GM21515 (cell line): Measurements from ENCODE around the gene LRRTM3.

Source experiments
- ATAC-seq: cut with Tn5 transposase; IDR thresholded peaks from one replicate; pipeline ENCODE4 v1.9.1; 2021; ENCODE audit not compliant: unreplicated experiment

Gene LRRTM3

DNA sequence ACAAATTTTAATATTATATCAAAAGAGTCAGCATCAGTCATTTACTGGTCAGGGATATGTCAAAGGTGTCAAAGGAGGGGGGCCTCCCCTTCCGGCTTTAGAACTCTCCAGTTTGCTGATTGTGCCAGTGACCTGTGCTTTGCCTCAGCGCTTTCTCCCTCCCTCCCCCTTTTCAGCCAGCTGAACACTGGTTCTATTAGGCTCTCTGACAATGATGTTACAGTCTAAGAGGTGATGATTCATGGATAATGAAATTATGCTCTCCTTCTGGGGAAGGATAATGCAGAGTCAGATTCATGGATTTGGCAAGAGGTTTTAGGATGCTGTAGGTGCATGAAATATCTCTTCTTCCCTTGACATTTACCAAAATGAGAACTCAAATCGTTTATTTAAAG is 6.1 kb downstream of the LRRTM3 start:
- no peak for ATAC-seq

DNA sequence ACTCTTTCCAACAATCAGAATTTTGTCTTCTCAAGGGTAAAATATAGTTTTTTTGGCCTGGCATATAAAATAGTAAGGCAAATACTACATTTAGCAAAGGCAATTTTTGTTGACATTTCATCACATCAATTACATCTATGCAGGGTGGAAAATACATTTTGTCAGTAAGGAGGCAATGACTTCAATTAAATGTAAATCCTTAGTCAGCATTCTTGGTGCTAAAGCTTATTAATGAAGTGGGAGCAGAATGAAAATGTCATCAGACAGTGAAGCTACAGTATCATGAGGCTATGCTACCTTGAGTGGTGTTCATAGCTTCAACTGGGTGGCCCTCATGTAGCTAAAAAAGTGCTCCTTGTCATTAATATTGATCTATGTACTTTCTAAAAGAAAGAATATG is 8.9 kb downstream of the LRRTM3 start:
- ATAC-seq, result no peak

DNA sequence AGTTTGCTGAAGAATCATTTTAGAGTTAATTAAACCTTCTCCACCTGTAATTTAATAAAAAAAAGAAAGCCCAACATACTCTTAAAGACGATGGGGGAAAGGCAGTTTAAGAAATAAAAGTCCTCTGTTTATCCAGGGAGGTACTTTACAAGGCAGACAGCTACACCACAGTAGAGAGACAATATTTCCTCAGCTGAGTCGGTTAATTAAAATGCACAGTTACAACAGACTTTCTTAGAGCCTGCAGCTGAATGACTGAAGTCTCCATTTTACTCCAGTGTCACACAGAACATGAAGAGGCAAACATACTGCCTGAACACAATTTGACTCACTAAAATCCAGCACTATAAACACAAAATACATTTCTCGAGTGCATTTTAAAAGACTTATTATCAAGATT is 15.1 kb downstream of the LRRTM3 start:
- ATAC-seq, result no peak

DNA sequence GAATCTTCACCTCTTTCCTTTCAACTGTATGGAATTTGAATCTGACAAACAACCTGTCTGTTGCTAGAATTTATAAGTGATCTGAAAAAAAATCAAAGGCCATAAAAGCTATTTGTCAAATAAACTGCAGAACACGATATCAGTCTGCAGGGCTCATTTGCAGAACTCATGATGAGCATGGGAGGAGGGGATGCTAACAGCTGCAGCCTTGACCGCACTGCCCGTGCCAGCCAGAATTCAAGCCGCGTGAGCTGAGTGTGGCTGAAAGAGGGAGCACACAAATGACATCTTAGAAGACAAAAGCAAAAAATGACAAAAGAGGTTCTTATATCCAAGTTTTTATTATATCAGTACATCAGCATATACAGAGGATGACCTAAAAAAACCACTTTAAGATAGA is 15.7 kb downstream of the LRRTM3 start:
- no peak for ATAC-seq

DNA sequence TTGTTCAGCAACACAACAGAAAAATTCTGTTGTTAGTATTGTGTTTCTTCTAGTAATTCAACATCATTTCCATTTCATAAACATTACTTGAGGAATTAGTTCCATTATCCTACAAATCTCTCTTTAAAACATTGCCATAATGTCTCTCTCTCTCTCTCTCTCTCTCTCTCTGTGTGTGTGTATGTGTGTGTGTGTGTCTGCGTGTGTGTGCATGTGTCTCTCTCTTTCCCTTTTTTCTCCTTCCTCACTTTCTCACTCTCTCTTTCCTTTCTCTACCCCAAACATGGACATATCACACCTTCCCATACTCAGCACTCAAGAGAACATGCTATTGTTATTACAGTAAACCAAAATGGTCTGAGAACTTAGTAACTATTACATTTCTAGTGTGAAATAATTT is 16.6 kb downstream of the LRRTM3 start:
- no peak for ATAC-seq

DNA sequence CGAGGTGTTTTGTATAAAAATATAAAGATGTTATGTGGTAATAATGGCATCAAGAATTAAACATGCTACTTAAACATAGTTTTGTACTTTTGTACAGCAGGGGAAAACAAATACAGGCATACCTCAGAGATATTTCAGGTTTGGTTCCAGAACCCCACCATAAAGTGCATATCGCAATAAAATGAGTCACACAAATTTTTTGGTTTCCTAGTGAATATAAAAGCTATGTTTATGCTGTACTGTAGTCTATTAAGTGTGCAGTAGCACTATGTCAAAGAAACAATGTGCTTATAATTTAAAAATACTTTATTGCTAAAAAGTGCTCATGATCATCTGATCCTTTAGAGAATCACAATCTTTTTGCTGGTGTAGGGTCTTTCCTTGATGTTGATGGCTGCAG is 17.8 kb downstream of the LRRTM3 start:
- no peak for ATAC-seq

DNA sequence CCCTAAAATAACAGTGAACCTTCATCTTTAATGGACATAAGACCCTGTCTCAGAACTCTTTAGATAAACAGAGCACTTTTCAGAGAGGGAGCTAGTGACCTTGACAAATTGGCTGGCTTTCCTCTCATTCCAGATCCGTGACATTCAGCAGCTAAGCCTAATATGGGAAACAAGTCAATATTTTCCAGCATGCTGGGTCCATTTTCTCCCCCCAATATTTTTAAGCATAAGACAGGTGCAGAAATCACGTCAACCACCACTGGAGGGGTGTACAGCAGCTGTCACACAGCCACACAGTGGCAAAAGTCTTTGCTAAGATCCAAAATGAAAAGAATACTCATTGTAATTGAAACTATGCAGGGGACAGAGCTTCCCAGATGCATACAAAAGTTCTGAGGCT is 26.1 kb downstream of the LRRTM3 start:
- no peak for ATAC-seq

DNA sequence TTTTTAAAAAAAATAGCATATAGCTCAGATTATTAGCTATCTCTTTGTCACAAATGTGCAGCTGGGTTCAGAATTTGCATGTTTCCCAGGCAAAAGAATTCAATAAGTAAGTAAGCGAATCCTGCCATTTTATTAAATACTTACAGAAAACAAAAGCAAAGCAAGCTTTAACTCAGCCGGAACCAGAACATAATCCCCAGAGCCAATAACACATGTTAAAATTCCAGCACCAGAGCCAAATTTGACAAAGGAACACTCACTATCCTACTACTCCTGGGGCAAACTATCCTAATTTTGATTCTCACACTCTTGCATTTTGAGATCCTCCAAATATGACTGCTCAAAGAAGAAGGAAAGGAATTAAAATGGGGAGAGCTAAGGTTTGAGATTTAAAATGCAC is 32.6 kb downstream of the LRRTM3 start:
- ATAC-seq, result no peak

DNA sequence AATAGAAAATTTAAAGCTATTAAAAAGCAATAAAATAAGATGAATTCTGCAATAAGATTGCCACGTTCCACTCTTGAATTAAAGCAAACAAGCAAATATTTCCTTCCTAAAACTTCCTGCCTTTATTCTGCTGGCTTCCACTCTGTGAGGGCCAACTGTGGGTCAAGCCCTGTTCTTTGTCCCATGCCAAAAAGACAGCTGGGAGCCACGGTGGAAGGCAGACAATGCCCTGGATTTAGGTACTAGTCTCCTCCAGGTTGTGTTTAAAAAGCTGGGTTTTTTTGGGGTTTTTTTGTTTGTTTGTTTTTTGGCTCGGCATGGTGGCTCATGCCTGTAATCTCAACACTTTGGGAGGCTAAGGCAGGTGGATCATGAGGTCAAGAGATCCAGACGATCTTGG is 39.1 kb downstream of the LRRTM3 start:
- ATAC-seq, result no peak

DNA sequence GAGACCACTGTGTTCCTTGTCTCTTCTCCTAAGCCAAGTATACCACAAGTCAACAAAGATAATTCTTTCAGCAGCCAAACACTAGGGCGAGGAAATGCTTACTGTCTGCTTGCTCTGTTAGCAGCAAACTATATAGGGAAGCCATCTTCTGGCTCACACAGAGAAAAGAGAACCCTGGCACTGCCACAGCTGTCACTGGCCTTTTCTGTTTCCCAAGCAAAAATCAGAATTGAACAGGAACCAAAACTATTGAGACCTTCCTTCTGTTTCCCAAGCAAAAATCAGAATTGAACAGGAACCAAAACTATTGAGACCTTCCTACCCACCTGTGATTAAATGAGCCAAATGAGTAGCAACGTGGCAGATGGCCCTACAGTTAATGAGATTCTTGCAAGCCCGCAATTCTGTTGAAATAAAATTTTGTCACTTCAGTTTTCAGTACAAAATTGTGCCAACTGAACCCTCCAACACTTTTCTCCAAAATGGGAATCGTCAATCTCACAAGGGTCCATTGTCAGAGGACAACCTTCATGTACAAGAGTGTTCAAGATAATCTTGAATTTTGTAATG is 54.5 kb downstream of the LRRTM3 start:
- no peak for ATAC-seq

DNA sequence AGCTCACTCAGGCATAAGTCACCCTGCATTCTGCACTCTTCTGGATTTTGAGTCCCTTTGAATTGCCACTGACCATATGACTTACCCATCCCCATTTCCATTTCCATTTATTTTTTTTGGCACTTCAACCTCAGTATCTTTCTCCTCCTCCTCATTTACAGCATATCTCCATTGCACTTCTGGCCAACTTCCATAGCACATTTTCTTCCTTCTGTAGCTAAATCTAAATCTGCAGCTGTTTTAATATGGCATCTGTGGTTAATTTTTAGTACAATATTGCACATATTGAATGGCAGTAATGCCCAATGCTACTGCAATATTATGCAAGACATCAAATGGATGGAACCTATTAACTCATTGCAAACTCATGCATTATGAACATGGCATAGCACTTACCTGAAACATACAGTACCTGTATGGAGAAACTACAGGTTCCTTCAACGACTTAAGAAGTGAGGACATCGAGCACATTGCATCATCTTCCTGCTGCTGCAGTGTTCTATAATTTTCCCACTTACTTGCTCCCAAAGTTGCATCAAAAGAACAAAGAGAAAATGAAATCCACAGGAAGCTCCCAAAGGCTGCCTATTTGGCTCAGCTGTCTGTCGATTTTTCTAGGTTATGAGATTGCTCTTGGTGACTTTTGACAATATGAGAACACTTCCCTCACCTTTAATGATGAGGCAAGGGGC is 55.7 kb downstream of the LRRTM3 start:
- ATAC-seq, result no peak

DNA sequence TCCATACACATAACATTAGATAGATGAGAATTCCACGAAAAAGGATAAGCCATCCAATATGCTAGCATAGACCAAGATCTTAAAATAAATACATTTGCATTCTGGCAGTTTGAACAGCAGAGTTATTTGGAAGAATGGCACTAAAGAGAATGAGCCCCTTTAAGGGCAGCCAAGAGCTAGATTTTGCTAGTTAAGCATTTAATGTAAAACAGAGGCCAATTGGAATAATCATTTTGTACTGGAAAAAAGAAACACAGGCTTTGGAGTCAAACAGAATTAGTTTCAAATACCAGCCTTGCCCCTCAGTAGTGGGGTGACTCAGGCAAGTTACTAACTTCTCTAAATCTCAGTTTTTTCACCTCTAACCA is 56.2 kb downstream of the LRRTM3 start:
- ATAC-seq, result no peak

DNA sequence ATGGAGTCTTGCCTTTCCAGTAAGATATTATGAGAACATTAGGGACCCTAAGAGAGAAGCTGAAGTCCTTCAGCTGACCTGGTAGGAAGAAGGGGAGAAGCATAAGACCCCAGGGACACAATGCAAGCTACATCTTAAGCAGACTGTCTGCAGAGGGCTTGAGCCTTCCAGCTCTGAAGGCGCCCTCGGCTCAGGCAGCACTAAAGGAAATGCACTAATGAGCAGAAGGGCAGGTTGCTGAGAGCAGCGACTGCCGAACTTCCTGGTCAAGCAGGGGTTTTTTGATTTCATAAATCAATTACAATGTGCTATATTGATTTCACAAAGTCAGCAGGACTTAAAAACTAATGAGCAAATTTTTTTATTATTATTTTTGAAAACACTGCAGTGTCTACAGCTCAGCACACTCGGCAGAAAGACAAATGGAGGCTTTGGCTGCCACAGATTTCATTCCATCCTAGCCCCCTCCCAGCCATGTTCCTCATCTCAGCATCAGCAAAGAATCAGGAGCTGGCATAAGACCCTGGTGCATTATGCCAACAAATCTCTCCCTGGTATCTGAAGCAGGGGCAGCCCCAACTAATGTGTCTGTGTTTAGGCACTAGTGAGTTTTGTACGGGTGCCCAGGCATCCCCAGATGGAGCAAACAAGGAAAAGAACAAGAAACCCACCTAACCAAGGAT is 57.1 kb downstream of the LRRTM3 start:
- ATAC-seq, result no peak

DNA sequence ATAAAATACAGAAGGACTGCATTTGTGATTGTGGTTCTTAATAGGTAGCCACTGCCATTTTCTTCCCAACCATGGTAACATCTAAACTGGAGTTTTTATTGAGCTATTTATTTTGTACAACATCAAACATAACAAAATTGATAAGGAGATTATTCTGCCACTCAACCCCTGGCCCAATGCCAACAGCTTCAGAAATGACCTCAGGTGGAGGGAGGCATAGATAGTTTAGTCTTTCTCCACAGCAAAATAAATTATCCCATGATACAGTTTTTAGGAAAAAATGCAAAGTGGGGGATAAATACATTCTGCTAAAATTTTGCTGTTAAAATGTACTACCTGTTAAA is 57.6 kb downstream of the LRRTM3 start:
- no peak for ATAC-seq

DNA sequence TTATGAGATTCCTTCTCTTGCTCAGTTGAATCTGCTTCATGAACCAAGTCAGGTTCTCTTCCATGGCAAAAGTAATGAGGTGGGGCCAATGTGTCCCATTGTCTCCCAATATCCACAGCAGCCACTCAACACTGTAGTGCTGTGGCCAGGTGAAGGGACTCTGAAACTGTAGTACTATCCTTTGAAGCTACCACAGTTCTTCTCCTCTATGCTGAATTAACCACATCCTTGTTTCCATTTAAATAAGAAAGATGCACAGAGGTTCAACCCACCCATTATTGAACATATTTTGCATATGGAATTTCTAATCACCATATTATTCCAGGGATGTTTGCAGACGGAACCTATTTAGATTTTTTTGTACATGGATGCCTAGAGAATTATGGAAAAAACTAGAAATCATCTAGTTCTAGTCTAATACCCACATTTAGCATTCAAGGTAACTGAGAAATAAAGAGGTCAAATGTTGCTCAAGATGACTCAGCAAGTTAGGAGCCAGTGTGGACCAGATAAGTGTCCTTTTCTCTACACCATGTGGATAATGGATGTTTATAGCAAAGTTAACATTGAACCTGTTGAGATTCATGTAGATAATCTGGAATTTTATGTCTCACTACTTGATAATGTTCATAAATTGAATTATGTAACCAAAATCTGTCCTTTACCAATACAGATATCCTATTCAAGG is 64.5 kb downstream of the LRRTM3 start:
- ATAC-seq, result no peak

DNA sequence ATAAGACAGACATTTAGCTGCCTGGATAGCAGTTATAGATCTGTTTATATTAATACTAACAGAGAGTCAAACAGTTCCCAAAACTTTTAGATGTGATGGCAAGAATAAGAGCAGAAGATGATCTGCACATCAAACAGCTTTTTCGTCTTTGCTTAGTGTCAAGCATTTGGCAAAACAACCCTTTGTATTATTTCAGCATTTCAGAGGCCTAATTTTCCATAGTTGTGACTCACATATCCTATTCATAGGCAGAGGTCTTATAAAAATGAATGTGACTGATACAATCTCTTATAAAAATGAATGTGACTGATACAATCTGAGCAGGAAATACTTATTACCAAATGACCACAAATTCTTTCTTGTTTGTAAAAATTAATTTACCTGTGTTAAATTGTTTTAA is 71.2 kb downstream of the LRRTM3 start:
- no peak for ATAC-seq

DNA sequence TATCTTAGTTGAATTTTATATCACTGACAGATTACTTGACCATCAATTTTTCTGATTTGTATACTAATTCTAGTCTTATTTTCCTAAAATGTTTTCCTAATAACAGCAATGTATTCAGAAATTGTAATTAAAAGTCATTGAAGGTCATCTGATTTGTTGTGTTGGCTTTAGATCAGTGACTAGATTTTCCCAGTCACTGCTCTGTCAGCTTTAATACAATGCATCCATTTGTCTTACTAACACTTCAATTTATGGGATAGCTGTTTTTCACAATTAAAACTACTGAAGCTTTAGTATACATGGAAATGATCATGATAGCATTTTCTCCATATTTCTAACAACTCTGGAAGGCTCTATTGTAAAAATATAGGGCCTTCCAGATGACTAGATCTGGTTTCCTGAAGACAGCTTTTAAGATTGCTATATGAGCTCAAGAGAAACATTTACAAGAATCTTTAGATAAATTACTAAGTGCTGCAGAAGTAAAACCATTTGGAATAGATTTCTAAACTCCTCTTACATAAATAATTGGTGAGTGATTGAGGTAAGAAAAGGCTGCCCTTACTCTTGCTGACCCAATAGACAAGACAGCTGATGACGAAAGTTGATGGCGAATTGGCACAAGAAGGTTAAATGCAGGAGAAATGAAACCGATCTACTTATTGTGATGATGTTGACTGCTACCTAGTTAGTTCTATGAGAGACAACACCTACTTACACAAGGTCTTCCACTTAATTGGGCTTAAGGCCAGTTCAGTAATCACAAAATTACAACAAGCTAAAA is 74.1 kb downstream of the LRRTM3 start:
- ATAC-seq, result no peak

DNA sequence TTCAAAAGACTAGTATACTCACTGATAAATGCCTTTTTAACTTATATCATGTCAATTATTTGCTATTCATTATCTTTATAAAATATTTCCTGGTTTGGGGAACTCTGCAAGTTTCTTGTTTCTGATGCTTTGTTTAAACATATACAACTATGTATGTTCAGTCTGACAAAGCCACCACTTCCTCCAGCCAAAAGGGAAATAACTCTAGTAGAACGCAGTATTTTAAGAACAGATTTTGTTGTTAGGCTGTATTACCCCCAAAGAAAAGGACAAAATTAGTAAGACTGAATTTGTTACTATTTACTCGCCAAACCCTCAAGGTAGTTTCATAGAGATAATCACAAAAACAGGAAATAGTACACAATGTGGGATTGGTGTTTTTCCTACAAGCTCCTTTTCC is 78.9 kb downstream of the LRRTM3 start:
- no peak for ATAC-seq

DNA sequence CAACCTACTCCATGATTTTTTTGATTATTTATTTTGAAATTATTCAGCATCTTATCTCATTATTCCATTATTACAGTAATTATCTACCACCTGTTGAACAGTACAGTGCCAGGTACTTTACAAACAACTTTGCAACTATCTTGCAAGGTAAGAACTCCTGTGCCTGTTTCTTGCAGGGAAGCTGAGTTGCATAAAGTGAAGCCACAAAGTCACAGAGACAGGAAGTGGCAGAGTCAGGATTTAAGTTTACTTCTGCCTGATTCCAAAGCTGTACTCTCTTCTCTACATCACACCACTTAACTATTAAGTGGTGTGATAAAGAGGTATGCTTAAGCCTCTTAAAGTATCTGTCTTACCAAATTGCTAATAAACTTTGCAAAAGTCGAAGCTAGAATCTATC is 80.1 kb downstream of the LRRTM3 start:
- ATAC-seq, result no peak

DNA sequence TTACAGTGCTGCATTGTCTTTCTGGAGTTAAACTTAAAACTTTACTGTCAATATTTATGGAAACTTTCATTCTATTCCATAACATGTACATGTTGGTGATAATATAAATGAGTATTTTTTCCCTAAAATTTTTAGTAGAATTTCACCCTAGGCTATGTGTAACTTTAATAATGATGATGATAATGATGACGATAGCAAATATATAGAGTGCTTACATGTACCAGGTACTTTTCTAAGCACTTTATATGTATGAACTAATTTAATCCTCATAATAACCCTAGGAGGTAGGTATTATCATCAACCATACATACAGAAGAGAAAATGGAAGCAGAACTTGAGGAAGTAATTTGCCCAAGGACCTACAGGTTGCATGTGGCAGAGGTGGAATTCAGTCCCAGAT is 85.6 kb downstream of the LRRTM3 start:
- no peak for ATAC-seq

DNA sequence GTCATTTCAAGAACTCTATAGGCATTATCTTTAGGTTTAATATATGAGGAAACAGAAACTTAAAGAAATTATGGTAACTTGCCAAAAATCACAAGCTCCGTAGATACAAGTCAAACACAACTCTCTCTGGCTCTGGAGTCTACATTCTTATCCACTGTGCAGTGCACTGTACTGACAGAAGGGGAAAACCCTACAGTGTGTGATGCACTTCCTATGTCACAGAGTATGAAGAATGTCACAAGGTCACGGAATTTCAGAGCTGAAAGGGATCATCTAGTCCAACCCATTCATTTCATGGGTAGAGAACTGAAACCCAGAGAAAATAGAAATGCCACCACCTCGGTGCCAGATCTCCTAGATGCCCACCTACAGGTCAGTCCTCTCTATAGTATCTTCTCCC is 86.1 kb downstream of the LRRTM3 start:
- no peak for ATAC-seq

DNA sequence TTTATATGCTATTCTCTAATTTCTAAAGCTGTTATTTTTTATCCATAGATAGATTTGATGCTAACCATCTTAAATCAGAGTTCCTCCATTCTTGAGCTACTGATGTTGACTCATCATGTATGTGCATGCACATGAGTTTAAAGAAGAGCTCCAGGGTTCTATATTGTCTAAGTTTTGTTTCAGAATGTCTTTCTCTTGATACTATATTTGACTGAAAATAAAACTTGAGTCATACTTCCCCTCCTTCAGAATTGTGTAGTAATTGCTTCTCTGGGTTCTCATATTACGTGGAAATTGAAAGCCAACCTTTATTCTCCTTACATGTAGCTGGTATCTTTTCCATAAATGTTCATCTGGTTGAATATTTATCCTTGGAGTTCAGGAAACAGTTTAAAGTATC is 89.4 kb downstream of the LRRTM3 start:
- no peak for ATAC-seq
